ENCODE measurements around the gene OXT. TPM values are rescaled to one million over a fixed set of nuclear protein-coding genes. Genes with fewer than 3 reads are reported as not detected.

The OXT gene
- total and polyA plus RNA-seq, 8 donors: 0.38 TPM; not detected in 7

GRCh38 chr20:3041854-3042409 lies 29.5 kb upstream of the OXT start:
- ATAC-seq (peak in 2 of 4 donors; percentile 8 to 10), FAIRE-seq (no peak), DNase-seq (peak in 1 of 6 donors; percentile 34)
- Histone ChIP-seq H3K4me1 (peaks cover 0 to 13% (median 0%) of the 10 kb centered on the region in 3 donors), H3K4me3 (peak overlapping the region in 3 of 4 donors; percentile 11 to 32 (median 26)), H3K9me3 (no peaks in the 10 kb centered on the region), H3K36me3 (peaks cover 0 to 24% (median 3%) of the 10 kb centered on the region in 3 donors), H3K27ac (peak overlapping the region in 3 of 4 donors; percentile 31 to 70 (median 69)), H3K27me3 (no peaks in the 10 kb centered on the region)
- no peak for TF ChIP-seq CTCF (IDR thresholded peaks at IDR 0.05)
- intact Hi-C loops (cut with DNase I): no loop called here
- WGBS, 2 donors: 17 to 21% methylated on average over 10 of the region's 10 CpGs

GRCh38 chr20:3042625-3043024 lies 28.8 kb upstream of the OXT start:
- Histone ChIP-seq H3K4me1 (peaks cover 0 to 20% (median 6%) of the 10 kb centered on the region in 3 donors), H3K4me3 (no peak overlapping the region), H3K27ac (peak overlapping the region in 2 of 4 donors; percentile 69 to 70), H3K36me3 (peaks cover 0 to 18% (median 1%) of the 10 kb centered on the region in 3 donors), H3K9me3 (no peaks in the 10 kb centered on the region), H3K27me3 (no peaks in the 10 kb centered on the region)
- TF ChIP-seq CTCF (IDR thresholded peaks at IDR 0.05): no peak
- ATAC-seq: no peak
- 85 to 87% methylated on average over 5 of the region's 5 CpGs for WGBS, 2 donors
- peak in 1 of 6 donors; percentile 29 for DNase-seq
- intact Hi-C loops (cut with DNase I): no loop called here
- FAIRE-seq: no peak

- Histone ChIP-seq H3K9me3 (no peaks in the 10 kb centered on the region), H3K27ac (peak within 1 kb of the TSS in 2 of 4 donors; percentile 69 to 70), H3K27me3 (no peaks in the 10 kb centered on the region), H3K4me1 (peaks cover 0 to 21% (median 6%) of the 10 kb centered on the region in 3 donors), H3K4me3 (no peak within 1 kb of the TSS), H3K36me3 (peaks cover 0 to 24% (median 8%) of the 10 kb centered on the region in 3 donors)
- no peak for DNase-seq
- WGBS, 2 donors: 81 to 91% methylated on average over 2 to 3 of the region's 3 CpGs
- no peak for TF ChIP-seq CTCF (IDR thresholded peaks at IDR 0.05)
- FAIRE-seq: no peak
- ATAC-seq: no peak
- intact Hi-C loops (cut with DNase I): no loop called here
Measured at GRCh38 chr20:3043322-3043721, 28.1 kb upstream of the OXT start, which contains the start of gene GNRH2. TSS of gene GNRH2 (plus strand) at chr20:3043622. CDS start at chr20:3044415, 793 bp downstream.

GRCh38 chr20:3044336-3044965 lies 27.0 kb upstream of the OXT start:
- no peak overlapping the region for H3K4me3 ChIP-seq
- intact Hi-C loops (cut with DNase I): no loop called here
- peak in 2 of 6 donors; percentile 41 to 72 for DNase-seq
- no peak for TF ChIP-seq CTCF (IDR thresholded peaks at IDR 0.05)
- ATAC-seq: no peak
- FAIRE-seq: no peak
- peaks cover 0 to 21% (median 6%) of the 10 kb centered on the region in 3 donors for H3K4me1 ChIP-seq
- peaks cover 0 to 21% (median 11%) of the 10 kb centered on the region in 3 donors for H3K36me3 ChIP-seq
- H3K27ac ChIP-seq: no peak overlapping the region
- H3K27me3 ChIP-seq: no peaks in the 10 kb centered on the region
- no peaks in the 10 kb centered on the region for H3K9me3 ChIP-seq
- 88 to 91% methylated on average over 8 of the region's 8 CpGs for WGBS, 2 donors

All from pancreas (tissue), 10 donors.